KMS-11 (cell line): ENCODE results near the gene TMX1.

ENCODE experiments used
- H2AFZ ChIP-seq: fragments of 200-600 bp; sonication (generic); 2 replicates; pipeline ENCODE4 v1.6.1; 2016; ENCODE audit warnings: antibody characterized with exemption, mixed run types, low read depth
- H3K27ac ChIP-seq: fragments of 200-600 bp; sonication (generic); 2 replicates; pipeline ENCODE4 v1.6.1; 2016; ENCODE audit warnings: mild to moderate bottlenecking, mixed run types
- H3K27me3 ChIP-seq: fragments of 200-600 bp; sonication (generic); 2 replicates; pipeline ENCODE4 v1.6.1; 2017; ENCODE audit warnings: mild to moderate bottlenecking, low read depth, mixed run types, moderate library complexity; ENCODE audit not compliant: insufficient read depth
- H3K36me3 ChIP-seq: fragments of 200-600 bp; sonication (generic); 2 replicates; pipeline ENCODE4 v1.6.1; 2017; ENCODE audit warnings: mild to moderate bottlenecking, mixed run types; ENCODE audit not compliant: insufficient read depth
- H3K4me1 ChIP-seq: fragments of 200-600 bp; sonication (generic); 2 replicates; pipeline ENCODE4 v1.6.1; 2016; ENCODE audit warnings: mild to moderate bottlenecking, low read depth, mixed run types; ENCODE audit not compliant: poor library complexity, severe bottlenecking
- H3K4me2 ChIP-seq: fragments of 200-600 bp; sonication (generic); 2 replicates; pipeline ENCODE4 v1.7.0; 2016; ENCODE audit warnings: mild to moderate bottlenecking, mixed run types
- H3K4me3 ChIP-seq: fragments of 200-600 bp; sonication (generic); IDR thresholded peaks from 2 replicates; pipeline ENCODE4 v1.6.1; 2017; ENCODE audit warnings: low read depth, low read length, mixed read lengths; ENCODE audit not compliant: insufficient read depth
- H3K79me2 ChIP-seq: fragments of 200-600 bp; sonication (generic); 2 replicates; pipeline ENCODE4 v1.6.1; 2016; ENCODE audit warnings: low read depth, mixed run types; ENCODE audit not compliant: insufficient read depth
- H3K9ac ChIP-seq: fragments of 200-600 bp; sonication (generic); 2 replicates; pipeline ENCODE4 v1.6.1; 2016; ENCODE audit warnings: mild to moderate bottlenecking, mixed run types
- H4K20me1 ChIP-seq: fragments of 200-600 bp; sonication (generic); 2 replicates; pipeline ENCODE4 v1.6.1; 2016; ENCODE audit warnings: mild to moderate bottlenecking, mixed run types; ENCODE audit not compliant: insufficient read depth
- CTCF ChIP-seq: fragments of 200-600 bp; sonication (generic); conservative IDR thresholded peaks from 2 replicates; pipeline ENCODE4 v1.6.1; 2017; ENCODE audit warnings: low read depth, mild to moderate bottlenecking, antibody characterized with exemption, low read length, moderate library complexity, mixed read lengths

The TMX1 gene

GRCh38 chr14:51277753-51278415 lies 37.8 kb downstream of the TMX1 start:
- H3K4me3 ChIP-seq, result no peak overlapping the region
- H3K27me3 ChIP-seq, result no peaks in the 10 kb centered on the region
- no peak overlapping the region for H3K9ac ChIP-seq
- no peaks in the 10 kb centered on the region for H3K4me1 ChIP-seq
- H3K36me3 ChIP-seq, result no peaks in the 10 kb centered on the region
- no peak overlapping the region for H3K4me2 ChIP-seq
- H3K79me2 ChIP-seq, result no peaks in the 10 kb centered on the region
- no peak overlapping the region for H2AFZ ChIP-seq
- TF ChIP-seq CTCF, result no peak
- H4K20me1 ChIP-seq, result no peaks in the 10 kb centered on the region
- H3K27ac ChIP-seq, result no peak overlapping the region

GRCh38 chr14:51282517-51282916 lies 42.5 kb downstream of the TMX1 start:
- Histone ChIP-seq H3K4me1 (peaks cover 5% of the 10 kb centered on the region), H3K4me3 (no peak overlapping the region), H3K27me3 (no peaks in the 10 kb centered on the region), H3K9ac (no peak overlapping the region), H4K20me1 (no peaks in the 10 kb centered on the region), H3K27ac (no peak overlapping the region), H3K36me3 (no peaks in the 10 kb centered on the region), H3K4me2 (no peak overlapping the region), H3K79me2 (no peaks in the 10 kb centered on the region), H2AFZ (no peak overlapping the region)
- no peak for TF ChIP-seq CTCF

- H3K4me1 ChIP-seq, result peaks cover 5% of the 10 kb centered on the region
- TF ChIP-seq CTCF, result peak; percentile 68
- no peak overlapping the region for H3K27ac ChIP-seq
- no peak overlapping the region for H3K4me2 ChIP-seq
- no peak overlapping the region for H3K9ac ChIP-seq
- no peaks in the 10 kb centered on the region for H3K79me2 ChIP-seq
- H3K36me3 ChIP-seq, result no peaks in the 10 kb centered on the region
- H2AFZ ChIP-seq, result no peak overlapping the region
- H3K4me3 ChIP-seq, result no peak overlapping the region
- H4K20me1 ChIP-seq, result no peaks in the 10 kb centered on the region
- H3K27me3 ChIP-seq, result no peaks in the 10 kb centered on the region
Measured at GRCh38 chr14:51283402-51284085, 43.5 kb downstream of the TMX1 start.

GRCh38 chr14:51284241-51284640 lies 44.2 kb downstream of the TMX1 start:
- Histone ChIP-seq H4K20me1 (no peaks in the 10 kb centered on the region), H3K4me3 (no peak overlapping the region), H3K4me1 (peaks cover 5% of the 10 kb centered on the region), H3K9ac (no peak overlapping the region), H3K27ac (no peak overlapping the region), H3K79me2 (no peaks in the 10 kb centered on the region), H2AFZ (no peak overlapping the region), H3K36me3 (no peaks in the 10 kb centered on the region), H3K4me2 (no peak overlapping the region), H3K27me3 (no peaks in the 10 kb centered on the region)
- TF ChIP-seq CTCF, result no peak
